K562 (cell line): ENCODE measurements around the gene SAMD14. TPM values are rescaled to one million over a fixed set of nuclear protein-coding genes. Genes with fewer than 3 reads are reported as not detected.

Source experiments
- ATAC-seq: fragments of 200-7000 bp; cut with Tn5 transposase; 3 replicates; pipeline ENCODE4 v1.9.1; 2020; ENCODE audit warnings: moderate library complexity
- BruUV-seq: library from RNA; stranded (reverse); fragments of 400-500 nt; replicated peaks from 2 replicates; lab custom pipeline; 2021; lab: Mats Ljungman, UMichigan
- CTCF ChIA-PET: fragments of 300-600 bp; formaldehyde crosslinking; extraction: SDS; loops from one replicate; lab custom pipeline; 2021; ENCODE audit warnings: low intra/inter-chr PET ratio; lab: Yijun Ruan, JAX
- POLR2A ChIA-PET: fragments of 300-600, 350-650 bp; sonication (Branson Sonifier 250); formaldehyde crosslinking; extraction: SDS; loops from one replicate; lab custom pipeline; 2021; ENCODE audit warnings: antibody characterized with exemption, inconsistent platforms; lab: Yijun Ruan, JAX
- DNase-seq, 4 experiments: peaks; one replicate each; pipeline versions ENCODE4 v3.0.0 to v3.0.0-alpha.2; 2011 to 2018; ENCODE audit warnings: low spot score in 3 of 4, mixed read lengths in 3 of 4; ENCODE audit errors: extremely low read depth in 1 of 4
- FAIRE-seq: peaks from 2 replicates; lab custom pipeline; 2011; peaks lifted over from hg19 to GRCh38; lab: Jason Lieb, UNC
- H2AFZ ChIP-seq: 2 replicates; pipeline ENCODE4 v1.6.0; 2011; ENCODE audit warnings: low read depth, low read length, control low read depth, inconsistent platforms
- H3K27ac ChIP-seq: fragments of 200-600 bp; 3 replicates; pipeline ENCODE4 v1.8.0; 2011; ENCODE audit warnings: low read depth, mild to moderate bottlenecking, control low read depth, inconsistent platforms, low read length, moderate library complexity, mixed read lengths; ENCODE audit errors: extremely low read depth
- H3K27me3 ChIP-seq, 2 experiments: fragments of 300-600 bp in 1 of 2; 2 replicates in 1 of 2; 3 replicates in 1 of 2; pipeline versions ENCODE4 v1.6.0 to v1.8.0; 2011; ENCODE audit warnings: inconsistent platforms in 2 of 2, low read length in 2 of 2, mild to moderate bottlenecking in 1 of 2, mixed read lengths in 1 of 2, moderate library complexity in 1 of 2; ENCODE audit not compliant: control insufficient read depth in 2 of 2, insufficient read depth in 2 of 2
- H3K36me3 ChIP-seq: fragments of 300-600 bp; 3 replicates; pipeline ENCODE4 v1.8.0; 2011; ENCODE audit warnings: mild to moderate bottlenecking, low read length, inconsistent platforms; ENCODE audit not compliant: control insufficient read depth, insufficient read depth
- H3K4me1 ChIP-seq, 2 experiments: fragments of 200-600 bp in 1 of 2; replicated peaks in 1 of 2; 2 replicates in 1 of 2; 3 replicates in 1 of 2; pipeline versions ENCODE4 v1.5.1 to v1.8.0; 2011; ENCODE audit warnings: inconsistent platforms in 2 of 2, low read length in 2 of 2, mild to moderate bottlenecking in 1 of 2, mixed read lengths in 1 of 2, moderate library complexity in 1 of 2; ENCODE audit not compliant: control insufficient read depth in 2 of 2, insufficient read depth in 2 of 2
- H3K4me2 ChIP-seq: 2 replicates; pipeline ENCODE4 v1.6.1; 2011; ENCODE audit warnings: low read length, control low read depth, inconsistent platforms, mixed read lengths; ENCODE audit not compliant: insufficient read depth
- H3K4me3 ChIP-seq: fragments of 200-600 bp; sonication (generic), shearing (Covaris generic); 2 replicates; pipeline ENCODE4 v1.5.1; 2016; ENCODE audit warnings: control low read depth, inconsistent platforms
- H3K79me2 ChIP-seq: fragments of 200-600 bp; 3 replicates; pipeline ENCODE4 v1.8.0; 2011; ENCODE audit warnings: low read length, inconsistent platforms; ENCODE audit not compliant: control insufficient read depth, insufficient read depth
- H3K9ac ChIP-seq, 2 experiments: 2 replicates each; pipeline versions ENCODE4 v1.6.0 to v1.6.1; 2011; ENCODE audit warnings: low read depth in 2 of 2, low read length in 2 of 2, control low read depth in 1 of 2, inconsistent platforms in 1 of 2, mild to moderate bottlenecking in 1 of 2, mixed read lengths in 1 of 2; ENCODE audit not compliant: insufficient read depth in 1 of 2
- H3K9me1 ChIP-seq: one replicate; pipeline ENCODE4 v1.6.0; 2011; ENCODE audit warnings: inconsistent platforms, mild to moderate bottlenecking, low read length, moderate library complexity; ENCODE audit not compliant: control insufficient read depth, insufficient read depth
- H3K9me3 ChIP-seq: replicated peaks from 2 replicates; pipeline ENCODE4 v1.5.1; 2011; ENCODE audit warnings: low read depth, low read length, inconsistent platforms; ENCODE audit not compliant: control insufficient read depth, insufficient read depth
- H4K20me1 ChIP-seq: replicated peaks from 2 replicates; pipeline ENCODE4 v1.6.1; 2011; ENCODE audit warnings: low read length, inconsistent platforms, mixed read lengths; ENCODE audit not compliant: control insufficient read depth, insufficient read depth
- DLX4 ChIP-seq: fragments of 250-450 bp; sonication (Bioruptor Pico); IDR thresholded peaks from 2 replicates; pipeline ENCODE4 v1.6.1; 2021; ENCODE audit warnings: mild to moderate bottlenecking
- KLF16 ChIP-seq: IDR thresholded peaks from 2 replicates; pipeline ENCODE4 v1.6.1; 2016; ENCODE audit warnings: antibody characterized with exemption
- MCM2 ChIP-seq: fragments of 450-650 bp; IDR thresholded peaks from 2 replicates; pipeline ENCODE4 v1.6.1; 2017; ENCODE audit warnings: low read depth, mild to moderate bottlenecking
- NCOA2 ChIP-seq, 2 experiments: fragments of 450-650 bp; IDR thresholded peaks; 2 replicates each; pipeline ENCODE4 v1.6.1; 2018; ENCODE audit warnings: mild to moderate bottlenecking in 2 of 2, moderate library complexity in 1 of 2; ENCODE audit not compliant: partially characterized antibody in 2 of 2
- POLR2AphosphoS2 ChIP-seq: IDR thresholded peaks from 2 replicates; pipeline ENCODE4 v1.6.1; 2012; ENCODE audit warnings: low read length, improper control_type of control experiment
- SUPT5H ChIP-seq: fragments of 450-650 bp; IDR thresholded peaks from 2 replicates; pipeline ENCODE4 v1.6.1; 2016
- ZNF165 ChIP-seq: fragments of 250-450 bp; sonication (Bioruptor Pico); IDR thresholded peaks from 2 replicates; pipeline ENCODE4 v1.4.0; 2020; ENCODE audit warnings: borderline replicate concordance
- ZNF507 ChIP-seq: conservative IDR thresholded peaks from 2 replicates; pipeline ENCODE4 v1.6.1; 2017; ENCODE audit warnings: missing genetic modification characterization, missing compliant biosample characterization
- WGBS: fragments of 100-300 bp; shearing (Covaris generic); methylation state at CpG from one replicate; pipeline ENCODE4 v1.1.6; 2016; ENCODE audit warnings: low coverage, mixed read lengths; ENCODE audit not compliant: insufficient coverage; ENCODE audit errors: missing lambda C conversion rate; 5-methylcytosine and 5-hydroxymethylcytosine counted together
- in situ Hi-C: fragments of 300-500 bp; cut with MboI; formaldehyde crosslinking; loops from 4 replicates; pipeline ENCODE4 v1.15.0; 2018; ENCODE audit warnings: inconsistent platforms, mixed read lengths
- intact Hi-C: fragments of 100-400 bp; cut with micrococcal nuclease; formaldehyde crosslinking; loops from 2 replicates; pipeline ENCODE4 v1.14.2; 2022
- polyA plus RNA-seq, 8 experiments: library from polyadenylated mRNA; depleted of rRNA in 4 of 8; stranded (reverse) in 5 of 8; unstranded in 3 of 8; fragments of >200 nt; fragmentation: Nextera tagmentation in 2 of 8; fragmentation: Illumina TruSeq in 1 of 8; extraction: Ambion mirVana in 2 of 8; extraction: Trizol in 1 of 8; gene quantifications; 2 replicates each; pipeline versions ENCODE4 v1.2.1 to v1.2.3, GENCODE V29; 2011 to 2014; ENCODE audit warnings: inconsistent platforms in 1 of 8, missing spikeins in 1 of 8
- total RNA-seq, 7 experiments: library from RNA; depleted of rRNA in 6 of 7; stranded (reverse); fragments of >200 nt in 6 of 7; fragmentation: Illumina TruSeq in 2 of 7; extraction: Trizol in 2 of 7; gene quantifications; 2 replicates each; pipeline versions ENCODE4 v1.2.1 to v1.2.3, GENCODE V29; 2011 to 2021; ENCODE audit warnings: low replicate concordance in 1 of 7

The SAMD14 gene
- total and polyA plus RNA-seq, 9 of the 15 experiments (the other 6 are each of a cell fraction or from before 2014, with no cell fraction given) = 0.04 to 0.07 TPM; not detected in 7

DNA sequence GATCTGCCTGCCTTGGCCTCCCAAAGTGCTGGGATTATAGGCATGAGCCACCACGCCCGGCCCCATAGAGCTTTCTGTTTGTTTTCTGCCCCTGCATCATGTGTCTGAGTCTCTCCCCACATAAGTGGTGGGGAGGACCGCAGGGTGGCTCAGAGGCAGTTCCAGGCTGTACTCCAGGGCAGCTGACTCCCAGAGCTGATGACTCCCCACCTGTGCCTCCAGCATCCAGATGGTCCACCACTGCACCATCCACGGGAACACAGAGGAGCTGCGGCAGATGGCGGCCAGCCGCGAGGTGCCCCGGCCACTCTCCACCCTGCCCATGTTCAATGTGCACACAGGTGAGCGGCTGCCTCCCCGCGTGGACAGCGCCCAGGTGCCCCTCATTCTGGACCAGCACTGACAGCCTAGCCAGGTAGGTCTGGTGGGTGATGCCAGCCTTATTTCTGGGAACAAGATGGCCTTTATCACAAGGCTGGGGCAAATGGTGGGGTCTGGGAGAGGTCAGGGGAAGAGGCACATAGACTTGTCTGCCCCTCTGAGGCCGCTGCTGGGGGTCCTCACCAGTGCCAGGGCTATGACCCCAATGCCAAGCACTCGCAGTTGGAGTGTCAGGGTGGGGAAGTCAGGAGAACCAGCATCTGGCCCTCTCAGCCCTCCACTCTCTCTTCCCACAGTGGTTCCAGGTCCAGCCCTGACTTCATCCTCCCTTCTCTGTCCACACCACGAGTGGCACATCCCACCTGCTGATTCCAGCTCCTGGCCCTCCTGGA is 45.3 kb upstream of the SAMD14 start:
- WGBS = 31% methylated on average over 13 of the region's 16 CpGs
- no peak for DNase-seq
- H3K9ac ChIP-seq = peak overlapping the region in 1 of 2 experiments; percentile 43; a peak in 2 of 4 replicates
- no peak overlapping the region for H2AFZ ChIP-seq
- no peak overlapping the region for H3K27ac ChIP-seq
- in situ Hi-C loops = no loop called here
- no peaks in the 10 kb centered on the region for H3K79me2 ChIP-seq
- H3K4me3 ChIP-seq = no peak overlapping the region
- H3K4me2 ChIP-seq = no peak overlapping the region
- intact Hi-C loops = no loop called here
- TF ChIP-seq NCOA2 (IDR thresholded peaks at IDR 0.05; ENCODE audit: partially characterized antibody in 2 of 2) = no peak
- no peak for TF ChIP-seq MCM2
- TF ChIP-seq DLX4 = no peak
- no peak for TF ChIP-seq KLF16
- no peak for TF ChIP-seq SUPT5H
- no peak for TF ChIP-seq ZNF507
- TF ChIP-seq POLR2AphosphoS2 = no peak
- TF ChIP-seq ZNF165 (CRISPR knock-in tag) = no peak
- no TSS peak for BruUV-seq
- peaks cover 9% of the 10 kb centered on the region for H4K20me1 ChIP-seq
- ATAC-seq = no peak
- no peaks in the 10 kb centered on the region for H3K9me3 ChIP-seq
- peaks cover 2 to 11% of the 10 kb centered on the region in 2 experiments; a peak in 2 of 5 replicates for H3K27me3 ChIP-seq
- no peak for FAIRE-seq
- no peaks in the 10 kb centered on the region for H3K36me3 ChIP-seq
- H3K9me1 ChIP-seq = no peaks in the 10 kb centered on the region
- peaks cover 5 to 18% of the 10 kb centered on the region in 2 experiments; a peak in 3 of 5 replicates for H3K4me1 ChIP-seq
- ChIA-PET CTCF (no interaction called here), POLR2A (interaction anchor here (0.6 kb wide), 1 partner anchor 191 kb away, joined by 3 read pairs; no protein-coding TSS in a partner anchor)
